Panc1 (cell line): ENCODE measurements around the gene EGFR. TPM values are rescaled to one million over a fixed set of nuclear protein-coding genes. Genes with fewer than 3 reads are reported as not detected.

Experiments
- ATAC-seq: fragments of 200-7000 bp; cut with Tn5 transposase; 2 replicates; pipeline ENCODE4 v1.9.1; 2020; ENCODE audit warnings: mild to moderate bottlenecking, moderate library complexity
- BruUV-seq: library from RNA; stranded (reverse); fragments of 400-500 nt; replicated peaks from 2 replicates; lab custom pipeline; 2021; lab: Mats Ljungman, UMichigan
- CTCF ChIA-PET: fragments of 300-600 bp; sonication (Branson Sonifier 250); formaldehyde crosslinking; loops from one replicate; lab custom pipeline; 2022; ENCODE audit warnings: antibody characterized with exemption; lab: Charles Lee
- POLR2A ChIA-PET: fragments of 300-600 bp; sonication (Branson Sonifier 250); formaldehyde crosslinking; loops from one replicate; lab custom pipeline; 2022; ENCODE audit warnings: antibody characterized with exemption; lab: Charles Lee
- DNase-seq: peaks from one replicate; pipeline ENCODE4 v3.0.0-alpha.2; 2010; ENCODE audit warnings: low read depth, low spot score
- H3K27ac ChIP-seq: 2 replicates; pipeline ENCODE4 v1.5.1; 2011; ENCODE audit warnings: mild to moderate bottlenecking, low read length, inconsistent platforms
- H3K27me3 ChIP-seq: fragments of 200-500 bp; sonication (Bioruptor generic); 2 replicates; pipeline ENCODE4 v1.6.0; 2014; ENCODE audit warnings: low read length, inconsistent platforms; ENCODE audit not compliant: control insufficient read depth, insufficient read depth
- H3K36me3 ChIP-seq: fragments of 200-500 bp; sonication (Bioruptor generic); 2 replicates; pipeline ENCODE4 v1.5.1; 2014; ENCODE audit warnings: inconsistent platforms, mild to moderate bottlenecking, low read length, moderate library complexity; ENCODE audit not compliant: control insufficient read depth, insufficient read depth
- H3K4me1 ChIP-seq: 2 replicates; pipeline ENCODE4 v1.5.1; 2011; ENCODE audit warnings: inconsistent platforms, mild to moderate bottlenecking, low read length, moderate library complexity; ENCODE audit not compliant: control insufficient read depth, insufficient read depth
- H3K4me3 ChIP-seq, 2 experiments: 2 replicates each; pipeline ENCODE4 v1.5.1; 2011 to 2012; ENCODE audit warnings: low read depth in 2 of 2, low read length in 2 of 2, mild to moderate bottlenecking in 2 of 2, inconsistent platforms in 1 of 2, moderate library complexity in 1 of 2
- H3K9me3 ChIP-seq: fragments of 200-500 bp; sonication (Bioruptor generic); 2 replicates; pipeline ENCODE4 v1.5.1; 2014; ENCODE audit warnings: low read depth, mild to moderate bottlenecking, inconsistent platforms, low read length, moderate library complexity; ENCODE audit not compliant: control insufficient read depth, insufficient read depth
- CTCF ChIP-seq: fragments of 450-650 bp; IDR thresholded peaks from 2 replicates; pipeline ENCODE4 v1.5.1; 2017; ENCODE audit warnings: mild to moderate bottlenecking
- POLR2AphosphoS5 ChIP-seq: IDR thresholded peaks from 2 replicates; pipeline ENCODE4 v1.6.1; 2012; ENCODE audit warnings: mild to moderate bottlenecking, low read depth, low read length, moderate library complexity
- REST ChIP-seq, 2 experiments: IDR thresholded peaks; 2 replicates each; pipeline ENCODE4 v1.6.1; 2011 to 2012; ENCODE audit warnings: low read depth in 2 of 2, control low read depth in 1 of 2, low read length in 1 of 2, mild to moderate bottlenecking in 1 of 2, moderate library complexity in 1 of 2; ENCODE audit not compliant: insufficient read depth in 1 of 2
- SIN3A ChIP-seq: IDR thresholded peaks from 2 replicates; pipeline ENCODE4 v1.6.1; 2012; ENCODE audit warnings: low read depth, mild to moderate bottlenecking, low read length, moderate library complexity, borderline replicate concordance; ENCODE audit not compliant: insufficient read depth
- TCF7L2 ChIP-seq: IDR thresholded peaks from 2 replicates; pipeline ENCODE4 v1.6.1; 2011; ENCODE audit warnings: mild to moderate bottlenecking, low read depth, low read length, inconsistent platforms
- in situ Hi-C: cut with HindIII; loops from 2 replicates; pipeline ENCODE4 v1.10.0; 2016; ENCODE audit warnings: low sequenced_read_pairs, low pct_unique_long_range_greater_than_20kb
- intact Hi-C: fragments of 100-400 bp; cut with micrococcal nuclease; formaldehyde crosslinking; loops from one replicate; pipeline ENCODE4 v1.10.0; 2022; ENCODE audit not compliant: unreplicated experiment
- total RNA-seq: library from RNA; stranded (reverse); gene quantifications from one replicate; pipeline ENCODE4 v1.2.1, GENCODE V29; 2021; ENCODE audit not compliant: unreplicated experiment

The EGFR gene
- total RNA-seq, 1 experiment from 2014 or later: 156 TPM

GRCh38 chr7:55214707-55215106 lies 195.9 kb downstream of the EGFR start:
- Histone ChIP-seq H3K4me1 (peaks cover 8% of the 10 kb centered on the region), H3K27me3 (no peaks in the 10 kb centered on the region), H3K9me3 (no peaks in the 10 kb centered on the region), H3K36me3 (no peaks in the 10 kb centered on the region), H3K4me3 (no peak overlapping the region), H3K27ac (no peak overlapping the region)
- in situ Hi-C loops (no loop called here), intact Hi-C loops (no loop called here)
- no peak for DNase-seq
- CTCF ChIA-PET: no interaction called here
- 0 out of 2 replicates have a peak, but pooled peaks have one; percentile 20 for ATAC-seq
- POLR2A ChIA-PET: no interaction called here
- BruUV-seq: no TSS peak
- TF ChIP-seq POLR2AphosphoS5: no peak
- TF ChIP-seq CTCF: no peak
- no peak for TF ChIP-seq REST (IDR thresholded peaks at IDR 0.05; ENCODE audit: insufficient read depth in 1 of 2, low read depth in 2 of 2, low read length in 1 of 2)
- TF ChIP-seq SIN3A: no peak
- TF ChIP-seq TCF7L2: no peak

GRCh38 chr7:55223023-55223422 lies 204.2 kb downstream of the EGFR start:
- BruUV-seq: no TSS peak
- H3K4me3 ChIP-seq: no peak overlapping the region

More at GRCh38 chr7:55223023-55223422, 204.2 kb downstream of the EGFR start:
- in situ Hi-C loops (no loop called here), intact Hi-C loops (no loop called here)
- ATAC-seq: no peak
- ChIA-PET CTCF (no interaction called here), POLR2A (no interaction called here)
- peaks cover 4% of the 10 kb centered on the region; the same call in 1 of the 2 replicates for H3K27me3 ChIP-seq
- no peaks in the 10 kb centered on the region for H3K36me3 ChIP-seq
- TF ChIP-seq SIN3A: no peak
- TF ChIP-seq POLR2AphosphoS5: no peak
- TF ChIP-seq CTCF: no peak
- no peak for TF ChIP-seq REST (IDR thresholded peaks at IDR 0.05; ENCODE audit: insufficient read depth in 1 of 2, low read depth in 2 of 2, low read length in 1 of 2)
- no peak for TF ChIP-seq TCF7L2
- no peaks in the 10 kb centered on the region for H3K9me3 ChIP-seq
- no peak overlapping the region for H3K27ac ChIP-seq
- no peaks in the 10 kb centered on the region for H3K4me1 ChIP-seq
- no peak for DNase-seq
